ENCODE measurements around the gene COX6B1. TPM values are rescaled to one million over a fixed set of nuclear protein-coding genes. Genes with fewer than 3 reads are reported as not detected.

The COX6B1 gene
- total RNA-seq, 1 donor from 2014 or later: 177 TPM

Other genes starting within 250 kb of the COX6B1 start
- 0.72 TPM for gene FFAR2, start 200.1 kb upstream of the COX6B1 start, total RNA-seq (ENCODE audit: insufficient read depth, low replicate concordance)
- 56.1 TPM for gene KRTDAP, start 157.9 kb upstream of the COX6B1 start, total RNA-seq (ENCODE audit: insufficient read depth, low replicate concordance)
- 11.8 TPM for gene DMKN, start 134.7 kb upstream of the COX6B1 start, total RNA-seq (ENCODE audit: insufficient read depth, low replicate concordance)
- 2.2 TPM for gene SBSN, start 120.0 kb upstream of the COX6B1 start, total RNA-seq (ENCODE audit: insufficient read depth, low replicate concordance)
- not detected for gene GAPDHS, start 114.9 kb upstream of the COX6B1 start, total RNA-seq (ENCODE audit: insufficient read depth, low replicate concordance)
- 55.4 TPM for gene TMEM147, start 102.7 kb upstream of the COX6B1 start, total RNA-seq (ENCODE audit: insufficient read depth, low replicate concordance)
- not detected for gene ATP4A, start 84.7 kb upstream of the COX6B1 start, total RNA-seq (ENCODE audit: insufficient read depth, low replicate concordance)
- gene PMIS2, start 62.1 kb upstream of the COX6B1 start, total RNA-seq (ENCODE audit: insufficient read depth, low replicate concordance): not detected
- 4.6 TPM for gene HAUS5, start 35.6 kb upstream of the COX6B1 start, total RNA-seq (ENCODE audit: insufficient read depth, low replicate concordance)
- gene RBM42, start 19.3 kb upstream of the COX6B1 start, total RNA-seq (ENCODE audit: insufficient read depth, low replicate concordance): 20.9 TPM
- gene ETV2, start 6.6 kb upstream of the COX6B1 start, total RNA-seq (ENCODE audit: insufficient read depth, low replicate concordance): not detected
- gene UPK1A, start 18.2 kb downstream of the COX6B1 start, total RNA-seq (ENCODE audit: insufficient read depth, low replicate concordance): 6.7 TPM
- not detected for gene ZBTB32, start 56.2 kb downstream of the COX6B1 start, total RNA-seq (ENCODE audit: insufficient read depth, low replicate concordance)
- 2.2 TPM for gene KMT2B, start 69.7 kb downstream of the COX6B1 start, total RNA-seq (ENCODE audit: insufficient read depth, low replicate concordance)
- gene IGFLR1, start 94.1 kb downstream of the COX6B1 start, total RNA-seq (ENCODE audit: insufficient read depth, low replicate concordance): not detected
- not detected for gene U2AF1L4, start 97.1 kb downstream of the COX6B1 start, total RNA-seq (ENCODE audit: insufficient read depth, low replicate concordance)
- gene PSENEN, start 97.3 kb downstream of the COX6B1 start, total RNA-seq (ENCODE audit: insufficient read depth, low replicate concordance): 3.6 TPM
- gene LIN37, start 100.3 kb downstream of the COX6B1 start, total RNA-seq (ENCODE audit: insufficient read depth, low replicate concordance): 8.4 TPM
- 67.4 TPM for gene HSPB6, start 108.7 kb downstream of the COX6B1 start, total RNA-seq (ENCODE audit: insufficient read depth, low replicate concordance)
- gene PROSER3, start 109.9 kb downstream of the COX6B1 start, total RNA-seq (ENCODE audit: insufficient read depth, low replicate concordance): 15.9 TPM
- gene ARHGAP33, start 127.2 kb downstream of the COX6B1 start, total RNA-seq (ENCODE audit: insufficient read depth, low replicate concordance): 0.96 TPM
- gene PRODH2, start 164.5 kb downstream of the COX6B1 start, total RNA-seq (ENCODE audit: insufficient read depth, low replicate concordance): 5.5 TPM
- 0.48 TPM for gene NPHS1, start 204.2 kb downstream of the COX6B1 start, total RNA-seq (ENCODE audit: insufficient read depth, low replicate concordance)
- not detected for gene KIRREL2, start 208.6 kb downstream of the COX6B1 start, total RNA-seq (ENCODE audit: insufficient read depth, low replicate concordance)
- gene APLP1, start 220.3 kb downstream of the COX6B1 start, total RNA-seq (ENCODE audit: insufficient read depth, low replicate concordance): 8.4 TPM

Measured in umbilical cord (tissue), 1 donor.